Measurements from ENCODE around the gene MAP2K6. TPM values are rescaled to one million over a fixed set of nuclear protein-coding genes. Genes with fewer than 3 reads are reported as not detected.

The MAP2K6 gene
- total and polyA plus RNA-seq, 2 donors (not counting 3 experiments of a cell fraction or from before 2014, with no cell fraction given), result 5.9 to 13.9 TPM

GRCh38 chr17:69592692-69593350 lies 178.3 kb downstream of the MAP2K6 start:
- Histone ChIP-seq H3K4me2 (ENCODE audit: insufficient read depth, low read length) (no peak overlapping the region), H3K36me3 (ENCODE audit: control insufficient read depth in 2 of 2, extremely low read depth in 1 of 2, insufficient read depth in 2 of 2, low read length in 2 of 2) (no peaks in the 10 kb centered on the region), H3K27ac (ENCODE audit: insufficient read depth, low read depth, low read length) (peak overlapping the region; percentile 33), H3K9me3 (replicated peaks; ENCODE audit: control insufficient read depth, insufficient read depth, low read length) (no peaks in the 10 kb centered on the region), H3K27me3 (ENCODE audit: control insufficient read depth in 2 of 2, insufficient read depth in 2 of 2, low read length in 2 of 2) (no peaks in the 10 kb centered on the region), H3K9me1 (replicated peaks; ENCODE audit: control insufficient read depth, extremely low read depth, insufficient read depth, low read length) (no peaks in the 10 kb centered on the region), H3K4me1 (ENCODE audit: control insufficient read depth, extremely low read depth, insufficient read depth, low read length) (peaks cover 22% of the 10 kb centered on the region), H2AFZ (ENCODE audit: low read depth, low read length) (no peak overlapping the region), H3K9ac (replicated peaks; ENCODE audit: extremely low read depth, insufficient read depth, low read length) (no peak overlapping the region), H3K4me3 (replicated peaks in 1 of 3; ENCODE audit: insufficient read depth in 1 of 3, low read depth in 1 of 3, low read length in 3 of 3) (no peak overlapping the region), H3K79me2 (ENCODE audit: control insufficient read depth, insufficient read depth, low read length) (no peaks in the 10 kb centered on the region), H4K20me1 (replicated peaks; ENCODE audit: control insufficient read depth, extremely low read depth, insufficient read depth, low read length) (no peaks in the 10 kb centered on the region)
- DNase-seq (ENCODE audit: low read depth, low spot score), result no peak
- FAIRE-seq, result no peak
- TF ChIP-seq POLR2A (IDR thresholded peaks at IDR 0.05; ENCODE audit: low read depth, low read length) (no peak), CTCF (IDR thresholded peaks at IDR 0.05; ENCODE audit: extremely low read depth in 1 of 2, insufficient read depth in 1 of 2, low read depth in 1 of 2, low read length in 2 of 2) (no peak), POLR2AphosphoS5 (IDR thresholded peaks at IDR 0.05; ENCODE audit: insufficient read depth, low read depth, low read length) (no peak)
- CTCF ChIA-PET, result interaction anchor here (1.3 to 2.8 kb wide), 2 partner anchors 9 to 15 kb away, joined by 4 to 29 read pairs; no protein-coding TSS in a partner anchor
- POLR2A ChIA-PET, result no interaction called here
- BruUV-seq (replicated peaks), result no TSS peak
- dilution Hi-C loops (cut with MboI; ENCODE audit: extremely low pct_ligation_motif_present, low sequenced_read_pairs) (no loop called here), intact Hi-C loops (cut with micrococcal nuclease) (no loop called here)

DNA sequence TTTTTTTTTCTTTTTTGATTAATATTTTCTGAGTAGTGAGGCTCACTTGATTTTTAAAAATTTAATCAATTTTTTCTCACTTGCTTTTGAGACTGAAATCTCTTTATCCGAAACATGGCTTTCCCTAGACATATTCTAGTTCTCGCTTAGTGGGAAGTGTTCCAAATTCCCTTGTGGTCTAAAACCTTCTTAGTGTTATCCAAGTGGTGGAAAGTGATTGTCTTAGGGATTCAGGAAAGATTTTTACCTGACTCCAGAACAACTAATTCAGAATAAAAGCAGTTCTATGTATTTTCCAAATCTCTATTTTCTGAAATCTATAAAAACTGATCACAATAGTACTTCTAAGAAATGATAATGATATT lies 178.8 kb downstream of the MAP2K6 start:
- Histone ChIP-seq H3K9me3 (replicated peaks; ENCODE audit: control insufficient read depth, insufficient read depth, low read length) (no peaks in the 10 kb centered on the region), H3K4me1 (ENCODE audit: control insufficient read depth, extremely low read depth, insufficient read depth, low read length) (peaks cover 27% of the 10 kb centered on the region), H3K4me2 (ENCODE audit: insufficient read depth, low read length) (peak overlapping the region; percentile 18), H3K4me3 (replicated peaks in 1 of 3; ENCODE audit: insufficient read depth in 1 of 3, low read depth in 1 of 3, low read length in 3 of 3) (no peak overlapping the region), H2AFZ (ENCODE audit: low read depth, low read length) (no peak overlapping the region), H3K36me3 (ENCODE audit: control insufficient read depth in 2 of 2, extremely low read depth in 1 of 2, insufficient read depth in 2 of 2, low read length in 2 of 2) (no peaks in the 10 kb centered on the region), H3K9me1 (replicated peaks; ENCODE audit: control insufficient read depth, extremely low read depth, insufficient read depth, low read length) (no peaks in the 10 kb centered on the region), H3K27me3 (ENCODE audit: control insufficient read depth in 2 of 2, insufficient read depth in 2 of 2, low read length in 2 of 2) (no peaks in the 10 kb centered on the region), H3K79me2 (ENCODE audit: control insufficient read depth, insufficient read depth, low read length) (no peaks in the 10 kb centered on the region), H3K27ac (ENCODE audit: insufficient read depth, low read depth, low read length) (peak overlapping the region; percentile 33), H3K9ac (replicated peaks; ENCODE audit: extremely low read depth, insufficient read depth, low read length) (no peak overlapping the region), H4K20me1 (replicated peaks; ENCODE audit: control insufficient read depth, extremely low read depth, insufficient read depth, low read length) (no peaks in the 10 kb centered on the region)
- BruUV-seq (replicated peaks), result TSS peak; percentile 22
- TF ChIP-seq POLR2AphosphoS5 (IDR thresholded peaks at IDR 0.05; ENCODE audit: insufficient read depth, low read depth, low read length) (no peak), MYC (IDR thresholded peaks at IDR 0.05; ENCODE audit: low read depth, low read length) (no peak), CTCF (IDR thresholded peaks at IDR 0.05; ENCODE audit: extremely low read depth in 1 of 2, insufficient read depth in 1 of 2, low read depth in 1 of 2, low read length in 2 of 2) (no peak), POLR2A (IDR thresholded peaks at IDR 0.05; ENCODE audit: low read depth, low read length) (no peak), FOS (IDR thresholded peaks at IDR 0.05; ENCODE audit: borderline replicate concordance, insufficient read depth, low read length) (no peak), JUN (IDR thresholded peaks at IDR 0.05; ENCODE audit: borderline replicate concordance, insufficient read depth, insufficient read length, low read depth) (no peak), GATA2 (IDR thresholded peaks at IDR 0.05; ENCODE audit: insufficient read depth, insufficient read length, low read depth, low read length) (no peak), EZH2 (IDR thresholded peaks at IDR 0.05; ENCODE audit: borderline replicate concordance, low read depth, low read length, severe bottlenecking) (no peak)
- TF ChIP-seq, protein P1, sequence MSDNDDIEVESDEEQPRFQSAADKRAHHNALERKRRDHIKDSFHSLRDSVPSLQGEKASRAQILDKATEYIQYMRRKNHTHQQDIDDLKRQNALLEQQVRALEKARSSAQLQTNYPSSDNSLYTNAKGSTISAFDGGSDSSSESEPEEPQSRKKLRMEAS (IDR thresholded peaks at IDR 0.05; ENCODE audit: insufficient read depth, insufficient read length), result no peak
- dilution Hi-C loops (cut with MboI; ENCODE audit: extremely low pct_ligation_motif_present, low sequenced_read_pairs) (no loop called here), intact Hi-C loops (cut with micrococcal nuclease) (no loop called here)
- CTCF ChIA-PET, result interaction anchor here (1.3 to 2.8 kb wide), 2 partner anchors 10 to 15 kb away, joined by 4 to 29 read pairs; no protein-coding TSS in a partner anchor
- no peak for FAIRE-seq
- POLR2A ChIA-PET, result no interaction called here
- no peak for DNase-seq (ENCODE audit: low read depth, low spot score)

Data from endothelial cell of umbilical vein (primary cell).